Frontal cortex (tissue), 4 donors: ENCODE data around the gene DLL4. TPM values are rescaled to one million over a fixed set of nuclear protein-coding genes. Genes with fewer than 3 reads are reported as not detected.

Source experiments
- DNase-seq, 2 donors: peaks; one replicate each; pipeline ENCODE4 v3.0.0; 2012; ENCODE audit warnings: low spot score in 2 of 2
- FAIRE-seq: peaks from 2 replicates; lab custom pipeline; 2012; peaks lifted over from hg19 to GRCh38; lab: Jason Lieb, UNC
- total RNA-seq: library from RNA; depleted of rRNA; stranded (reverse); fragments of >200 nt; gene quantifications from one replicate; pipeline ENCODE4 v1.2.3, GENCODE V29; 2014
- donor health status: control.
- donor health status: control.
- donor health status: control.

DLL4 gene
- total RNA-seq, result 4.1 TPM

GRCh38 chr15:40928821-40929659, at the start of gene DLL4:
TSS of gene DLL4 (plus strand) at chr15:40929340. CDS start at chr15:40929669, 329 bp downstream.
- no peak for FAIRE-seq

GRCh38 chr15:40879609-40880008, 49.5 kb upstream of the DLL4 start:
- FAIRE-seq, result no peak

More at GRCh38 chr15:40928821-40929659, at the start of gene DLL4:
- DNase-seq, result peak; percentile 58 to 78

DNA sequence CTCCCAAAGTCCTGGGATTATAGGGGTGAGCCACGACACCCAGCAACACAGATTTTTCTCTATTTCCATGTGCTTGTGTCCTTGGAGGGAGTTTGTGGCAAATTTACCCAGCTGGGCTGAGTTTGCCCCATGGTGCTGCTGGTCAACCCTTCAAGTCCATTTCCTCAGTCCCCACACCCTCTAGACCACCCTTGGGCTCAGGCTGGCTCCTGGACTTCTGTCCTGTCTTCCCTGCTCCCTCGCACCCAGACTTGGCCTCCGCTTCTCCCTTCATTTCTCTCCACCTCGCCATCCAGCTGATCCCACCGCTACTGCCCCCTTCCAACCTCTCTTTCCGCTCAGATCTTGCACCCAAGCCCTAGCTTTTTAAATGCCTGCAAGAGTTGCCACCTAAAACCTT, 47.8 kb upstream of the DLL4 start:
- FAIRE-seq (no peak), DNase-seq (no peak)

More at GRCh38 chr15:40879609-40880008, 49.5 kb upstream of the DLL4 start:
- no peak for DNase-seq

DNA sequence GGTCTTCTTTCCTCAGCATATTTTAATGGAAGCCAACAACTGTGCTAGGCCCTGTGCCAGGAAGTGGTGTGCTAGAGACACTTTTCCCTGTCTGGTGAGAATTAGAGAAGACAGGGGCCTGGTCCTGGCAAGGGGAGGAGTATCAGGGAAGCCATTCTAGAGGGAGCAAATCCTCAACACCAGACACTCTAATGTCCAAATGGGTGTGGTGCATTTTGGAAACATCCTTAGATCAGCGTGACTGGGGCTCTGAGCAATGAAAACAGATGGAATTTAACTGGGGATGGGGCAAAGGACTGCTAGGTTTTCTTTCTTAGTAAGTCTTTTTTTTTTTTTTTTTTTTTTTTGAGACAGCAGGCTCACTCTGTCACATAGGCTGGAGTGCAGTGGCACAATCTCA, 42.6 kb upstream of the DLL4 start:
- no peak for DNase-seq
- no peak for FAIRE-seq

GRCh38 chr15:40889112-40889511, 40.0 kb upstream of the DLL4 start:
- FAIRE-seq, result no peak

GRCh38 chr15:40891138-40891537, 38.0 kb upstream of the DLL4 start:
- FAIRE-seq (no peak), DNase-seq (no peak)

More at GRCh38 chr15:40889112-40889511, 40.0 kb upstream of the DLL4 start:
- DNase-seq, result no peak

DNA sequence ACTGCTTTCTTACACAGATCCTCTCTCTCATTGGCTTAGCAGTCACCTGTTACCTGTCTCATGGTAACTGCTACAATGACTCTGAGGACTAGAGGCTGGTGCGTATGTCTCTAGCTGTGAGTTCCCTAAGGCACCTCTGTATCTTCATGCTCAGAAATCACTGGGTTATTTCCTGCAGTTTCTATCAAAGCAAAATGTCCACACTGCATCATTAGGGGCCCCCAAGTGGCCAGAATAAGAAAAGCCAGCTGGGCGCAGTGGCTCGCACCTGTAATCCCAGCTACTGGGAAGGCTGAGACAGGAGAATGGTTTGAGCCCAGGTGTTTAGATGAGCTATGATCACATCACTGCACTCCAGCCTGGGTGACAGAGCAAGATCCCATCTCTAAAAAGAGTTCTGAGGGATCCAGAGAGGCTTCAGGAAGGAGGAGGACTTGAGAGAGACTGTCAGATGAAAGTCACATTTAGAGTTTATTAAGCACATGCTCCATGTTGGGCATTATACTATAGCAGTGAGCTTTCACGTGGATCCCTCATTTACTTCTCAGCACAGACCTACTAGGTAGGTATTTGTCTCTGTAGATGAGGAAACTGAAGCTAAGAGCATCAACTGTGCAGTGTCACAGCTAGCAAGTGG, 37.2 kb upstream of the DLL4 start:
- DNase-seq, result peak in 1 of 2 donors; percentile 49

GRCh38 chr15:40892447-40893012, 36.6 kb upstream of the DLL4 start:
- no peak for DNase-seq
- FAIRE-seq, result no peak

More for the DNA sequence above, 37.2 kb upstream of the DLL4 start:
- no peak for FAIRE-seq

DNA sequence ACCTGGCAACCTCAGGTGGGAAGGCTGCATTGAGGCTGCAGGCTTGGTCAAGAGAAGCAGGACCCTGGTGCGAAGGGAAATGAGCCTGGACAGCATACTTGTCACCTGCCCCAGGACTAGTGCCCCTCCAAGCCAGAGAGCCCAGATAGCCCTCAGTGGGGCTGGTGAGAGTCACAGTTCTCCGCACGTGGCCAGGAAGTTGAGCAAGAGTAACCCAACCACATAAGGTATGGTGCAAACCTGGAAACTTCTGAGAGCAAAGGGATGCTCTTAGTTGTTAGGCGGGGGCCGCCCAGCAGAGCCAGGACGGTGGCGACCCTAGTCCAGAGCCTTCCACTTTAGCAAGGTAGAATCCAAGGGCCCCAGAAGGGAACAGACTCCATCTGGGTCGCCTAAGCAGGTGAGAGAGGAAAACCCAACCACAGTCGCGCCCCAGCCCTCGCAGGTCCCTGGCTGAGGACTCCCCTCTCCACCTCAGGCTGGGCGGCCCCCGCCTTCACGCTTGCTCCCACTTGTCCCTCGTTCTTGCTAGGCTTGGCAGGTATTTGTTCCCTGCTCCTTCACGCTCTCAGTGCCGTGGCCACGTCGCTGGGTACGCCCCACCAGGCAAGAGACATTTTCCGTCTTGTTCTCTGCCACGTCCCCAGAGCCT, 36.0 kb upstream of the DLL4 start:
- FAIRE-seq (no peak), DNase-seq (no peak)

- FAIRE-seq (no peak), DNase-seq (peak; percentile 88 to 98)
These were observed 35.1 kb upstream of the DLL4 start, which contains the start of gene VPS18 for GRCh38 chr15:40893733-40894680. TSS of gene VPS18 (plus strand) at chr15:40894450. CDS start at chr15:40894769, 319 bp downstream.

- no peak for DNase-seq
- FAIRE-seq, result no peak
These were observed 34.3 kb upstream of the DLL4 start for GRCh38 chr15:40894681-40895448.

- no peak for FAIRE-seq
- DNase-seq, result no peak
These were observed 29.5 kb upstream of the DLL4 start for GRCh38 chr15:40899536-40900207.

GRCh38 chr15:40900256-40901052, 28.7 kb upstream of the DLL4 start:
- DNase-seq, result no peak
- no peak for FAIRE-seq

GRCh38 chr15:40901053-40901443, 28.1 kb upstream of the DLL4 start:
- DNase-seq, result no peak
- FAIRE-seq, result no peak

- FAIRE-seq (no peak), DNase-seq (no peak)
These were observed 26.3 kb upstream of the DLL4 start for GRCh38 chr15:40902605-40903561.
